Endothelial cell of umbilical vein (primary cell): Measurements from ENCODE around the gene NRXN3. TPM values are rescaled to one million over a fixed set of nuclear protein-coding genes. Genes with fewer than 3 reads are reported as not detected.

Experiments used
- BruUV-seq: library from RNA; stranded (reverse); fragments of 400-500 nt; replicated peaks from 2 replicates; lab custom pipeline; 2021; lab: Mats Ljungman, UMichigan
- CTCF ChIA-PET: fragments of 300-600, 350-600 bp; sonication (Branson Sonifier 250); formaldehyde crosslinking; loops from one replicate; lab custom pipeline; 2021; ENCODE audit warnings: antibody characterized with exemption, inconsistent platforms; lab: Charles Lee
- POLR2A ChIA-PET: fragments of 300-600, 350-600 bp; sonication (Branson Sonifier 250); formaldehyde crosslinking; loops from one replicate; lab custom pipeline; 2021; ENCODE audit warnings: antibody characterized with exemption, inconsistent platforms; lab: Charles Lee
- DNase-seq: peaks from one replicate; pipeline ENCODE4 v3.0.0-alpha.2; 2011; ENCODE audit warnings: low read depth, low spot score
- FAIRE-seq: peaks from 2 replicates; lab custom pipeline; 2011; peaks lifted over from hg19 to GRCh38; lab: Jason Lieb, UNC
- H2AFZ ChIP-seq: 2 replicates; pipeline ENCODE4 v1.6.0; 2012; ENCODE audit warnings: low read depth, low read length, control low read depth, inconsistent platforms
- H3K27ac ChIP-seq: 2 replicates; pipeline ENCODE4 v1.5.1; 2011; ENCODE audit warnings: low read depth, mild to moderate bottlenecking, control low read depth, low read length, moderate library complexity; ENCODE audit not compliant: insufficient read depth
- H3K27me3 ChIP-seq, 2 experiments: 2 replicates each; pipeline versions ENCODE4 v1.6.0 to v1.6.1; 2011; ENCODE audit warnings: low read length in 2 of 2, mixed read lengths in 1 of 2; ENCODE audit not compliant: control insufficient read depth in 2 of 2, insufficient read depth in 2 of 2
- H3K36me3 ChIP-seq, 2 experiments: 2 replicates in 1 of 2; 3 replicates in 1 of 2; pipeline ENCODE4 v1.5.1; 2011; ENCODE audit warnings: low read length in 2 of 2, mild to moderate bottlenecking in 1 of 2, moderate library complexity in 1 of 2; ENCODE audit not compliant: control insufficient read depth in 2 of 2, insufficient read depth in 2 of 2; ENCODE audit errors: extremely low read depth in 1 of 2
- H3K4me1 ChIP-seq: 3 replicates; pipeline ENCODE4 v1.5.1; 2011; ENCODE audit warnings: mild to moderate bottlenecking, low read length; ENCODE audit not compliant: control insufficient read depth, insufficient read depth; ENCODE audit errors: extremely low read depth
- H3K4me2 ChIP-seq: 2 replicates; pipeline ENCODE4 v1.6.1; 2011; ENCODE audit warnings: low read length, control low read depth, mixed read lengths; ENCODE audit not compliant: insufficient read depth
- H3K4me3 ChIP-seq, 3 experiments: fragments of 200-600 bp in 1 of 3; sonication (generic), shearing (Covaris generic) in 1 of 3; replicated peaks in 1 of 3; 2 replicates each; pipeline ENCODE4 v1.5.1; 2011 to 2016; ENCODE audit warnings: control low read depth in 3 of 3, low read length in 3 of 3, mild to moderate bottlenecking in 2 of 3, inconsistent platforms in 1 of 3, low read depth in 1 of 3, moderate library complexity in 1 of 3; ENCODE audit not compliant: insufficient read depth in 1 of 3
- H3K79me2 ChIP-seq: 2 replicates; pipeline ENCODE4 v1.6.0; 2012; ENCODE audit warnings: low read length, inconsistent platforms; ENCODE audit not compliant: control insufficient read depth, insufficient read depth
- H3K9ac ChIP-seq: replicated peaks from 2 replicates; pipeline ENCODE3; 2011; ENCODE audit warnings: low read length, control low read depth; ENCODE audit not compliant: insufficient read depth; ENCODE audit errors: extremely low read depth
- H3K9me1 ChIP-seq: replicated peaks from 3 replicates; pipeline ENCODE4 v1.6.0; 2011; ENCODE audit warnings: mild to moderate bottlenecking, low read length; ENCODE audit not compliant: control insufficient read depth, insufficient read depth; ENCODE audit errors: extremely low read depth
- H3K9me3 ChIP-seq: replicated peaks from 2 replicates; pipeline ENCODE4 v1.5.1; 2012; ENCODE audit warnings: low read length, inconsistent platforms; ENCODE audit not compliant: control insufficient read depth, insufficient read depth
- H4K20me1 ChIP-seq: replicated peaks from 2 replicates; pipeline ENCODE3; 2011; ENCODE audit warnings: mild to moderate bottlenecking, low read length; ENCODE audit not compliant: control insufficient read depth, insufficient read depth; ENCODE audit errors: extremely low read depth
- CTCF ChIP-seq, 2 donors: IDR thresholded peaks; 1 replicate in 1 of 2; 2 replicates in 1 of 2; pipeline ENCODE4 v1.5.1; 2011; ENCODE audit warnings: low read length in 2 of 2, mild to moderate bottlenecking in 2 of 2, moderate library complexity in 2 of 2, control low read depth in 1 of 2, inconsistent platforms in 1 of 2, low read depth in 1 of 2; ENCODE audit not compliant: insufficient read depth in 1 of 2; ENCODE audit errors: extremely low read depth in 1 of 2
- EZH2 ChIP-seq: IDR thresholded peaks from 2 replicates; pipeline ENCODE4 v1.6.1; 2012; ENCODE audit warnings: borderline replicate concordance, low read depth, mild to moderate bottlenecking, moderate library complexity, low read length, inconsistent platforms; ENCODE audit not compliant: severe bottlenecking
- FOS ChIP-seq: IDR thresholded peaks from 2 replicates; pipeline ENCODE4 v1.6.1; 2011; ENCODE audit warnings: mild to moderate bottlenecking, low read length, moderate library complexity, borderline replicate concordance; ENCODE audit not compliant: insufficient read depth
- GATA2 ChIP-seq: IDR thresholded peaks from 2 replicates; pipeline ENCODE4 v1.7.0; 2011; ENCODE audit warnings: low read depth, mild to moderate bottlenecking, moderate library complexity, mixed read lengths, low read length; ENCODE audit not compliant: insufficient read length, insufficient read depth
- JUN ChIP-seq: IDR thresholded peaks from 2 replicates; pipeline ENCODE4 v1.6.1; 2011; ENCODE audit warnings: borderline replicate concordance, low read depth; ENCODE audit not compliant: insufficient read length, insufficient read depth
- MYC ChIP-seq: IDR thresholded peaks from one replicate; pipeline ENCODE4 v1.6.1; 2011; ENCODE audit warnings: mild to moderate bottlenecking, low read depth, low read length
- POLR2A ChIP-seq: IDR thresholded peaks from 2 replicates; pipeline ENCODE4 v1.6.1; 2012; ENCODE audit warnings: low read depth, mild to moderate bottlenecking, control low read depth, low read length
- POLR2AphosphoS5 ChIP-seq: IDR thresholded peaks from 2 replicates; pipeline ENCODE4 v1.6.1; 2012; ENCODE audit warnings: low read depth, mild to moderate bottlenecking, control low read depth, low read length, moderate library complexity; ENCODE audit not compliant: insufficient read depth
- dilution Hi-C: fragments of 300-500 bp; cut with MboI; formaldehyde crosslinking; loops from one replicate; pipeline ENCODE4 v1.15.0; 2019; ENCODE audit warnings: low sequenced_read_pairs; ENCODE audit not compliant: extremely low pct_ligation_motif_present
- intact Hi-C: fragments of 100-400 bp; cut with micrococcal nuclease; formaldehyde crosslinking; loops from one replicate; pipeline ENCODE4 v1.10.0; 2022
- polyA plus RNA-seq, 4 experiments: library from polyadenylated mRNA; depleted of rRNA in 3 of 4; stranded (reverse) in 3 of 4; unstranded in 1 of 4; fragments of >200 nt; gene quantifications; 2 replicates each; pipeline versions ENCODE4 v1.2.1 to v1.2.3, GENCODE V29; 2011 to 2012; ENCODE audit warnings: missing spikeins in 1 of 4
- total RNA-seq: library from RNA; stranded (reverse); gene quantifications from 2 replicates; pipeline ENCODE4 v1.2.3, GENCODE V29; 2021
- TF ChIP-seq, protein P1 (sequence below): IDR thresholded peaks from 2 replicates; pipeline ENCODE4 v1.6.1; 2011; ENCODE audit not compliant: insufficient read depth, insufficient read length

NRXN3 gene
- total and polyA plus RNA-seq, 2 donors (not counting 3 experiments of a cell fraction or from before 2014, with no cell fraction given): 0.72 to 4.2 TPM

GRCh38 chr14:78498062-78498595 lies 328.0 kb downstream of the NRXN3 start:
- Histone ChIP-seq H3K27ac (no peak overlapping the region), H3K79me2 (no peaks in the 10 kb centered on the region), H3K9me1 (no peaks in the 10 kb centered on the region), H2AFZ (no peak overlapping the region), H4K20me1 (no peaks in the 10 kb centered on the region), H3K9me3 (no peaks in the 10 kb centered on the region), H3K4me2 (no peak overlapping the region), H3K4me3 (no peak overlapping the region), H3K27me3 (no peaks in the 10 kb centered on the region), H3K4me1 (no peaks in the 10 kb centered on the region), H3K9ac (no peak overlapping the region), H3K36me3 (no peaks in the 10 kb centered on the region)
- intact Hi-C loops (no loop called here), dilution Hi-C loops (no loop called here)
- no peak for DNase-seq
- no peak for TF ChIP-seq MYC
- TF ChIP-seq JUN: no peak
- no peak for TF ChIP-seq GATA2
- no peak for TF ChIP-seq EZH2
- TF ChIP-seq, protein P1, sequence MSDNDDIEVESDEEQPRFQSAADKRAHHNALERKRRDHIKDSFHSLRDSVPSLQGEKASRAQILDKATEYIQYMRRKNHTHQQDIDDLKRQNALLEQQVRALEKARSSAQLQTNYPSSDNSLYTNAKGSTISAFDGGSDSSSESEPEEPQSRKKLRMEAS: no peak
- TF ChIP-seq CTCF (IDR thresholded peaks at IDR 0.05; ENCODE audit: extremely low read depth in 1 of 2, insufficient read depth in 1 of 2, low read depth in 1 of 2, low read length in 2 of 2): no peak
- TF ChIP-seq FOS: no peak
- TF ChIP-seq POLR2A: no peak
- no peak for TF ChIP-seq POLR2AphosphoS5
- no peak for FAIRE-seq
- BruUV-seq: no TSS peak
- ChIA-PET CTCF (no interaction called here), POLR2A (no interaction called here)
